ENCODE data around the gene RAE1. TPM values are rescaled to one million over a fixed set of nuclear protein-coding genes. Genes with fewer than 3 reads are reported as not detected.

RAE1 gene
- total RNA-seq, 1 experiment from 2014 or later = 53.1 TPM

DNA sequence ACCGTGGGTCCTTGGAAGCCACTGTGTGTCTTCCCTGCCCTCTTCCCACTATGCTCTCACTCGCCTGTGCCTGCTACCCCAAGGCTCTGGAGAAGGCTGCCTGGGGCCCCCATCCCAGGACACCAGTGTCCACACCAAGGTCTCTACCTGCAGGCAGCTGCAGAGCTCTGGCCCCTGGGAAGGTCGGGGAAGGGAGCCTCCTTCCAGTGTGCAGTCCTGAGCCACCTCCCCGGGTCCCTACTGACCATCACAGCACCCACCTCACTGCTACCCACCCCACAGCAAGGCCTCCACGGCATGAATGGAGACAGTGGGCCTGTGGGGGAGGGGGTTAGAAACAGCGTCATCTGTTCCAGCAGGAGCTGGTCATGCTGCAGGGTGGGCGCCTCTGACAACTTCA, 75.8 kb downstream of the RAE1 start:
- H3T11ph ChIP-seq (ENCODE audit: low read length) = no peak overlapping the region
- no peak overlapping the region for H2BK20ac ChIP-seq (ENCODE audit: low read depth, low read length, poor library complexity, severe bottlenecking)
- H3K18ac ChIP-seq (ENCODE audit: insufficient read length, low read depth, low read length) = no peak overlapping the region
- Mint-ChIP-seq H3K4me3 (no peak overlapping the region), H3K4me1 (peaks cover 15 to 25% of the 10 kb centered on the region in 2 experiments), H3K27me3 (ENCODE audit: low read depth) (peaks cover 2% of the 10 kb centered on the region; the same call in 1 of the 2 replicates), H3K9me3 (no peaks in the 10 kb centered on the region; a peak in 1 of 5 replicates), H3K27ac (0 out of 7 replicates have a peak overlapping the region, but pooled peaks of 1 of the 3 experiments have one; percentile 2), H3K36me3 (ENCODE audit: insufficient read depth in 1 of 3, low read depth in 3 of 3) (no peaks in the 10 kb centered on the region)
- no peak overlapping the region; the same call in 1 of the 2 replicates for H3K14ac ChIP-seq (ENCODE audit: insufficient read depth, low read length)
- no peak overlapping the region for H2BK15ac ChIP-seq (ENCODE audit: low read depth, low read length)
- DNase-seq = no peak
- H3K4me2 ChIP-seq (ENCODE audit: insufficient read depth, insufficient read length, low read length) = no peak overlapping the region
- no peak overlapping the region for H3K9ac ChIP-seq (ENCODE audit: extremely low read depth, insufficient read length, low read length)
- H2BK120ac ChIP-seq (ENCODE audit: low read depth, low read length, poor library complexity, severe bottlenecking) = no peak overlapping the region
- no peak overlapping the region for H2AFZ ChIP-seq (ENCODE audit: low read length)
- H3K27ac ChIP-seq (ENCODE audit: insufficient read length, low read depth, low read length) = no peak overlapping the region
- H3K79me2 ChIP-seq (ENCODE audit: insufficient read depth, low read length) = no peaks in the 10 kb centered on the region
- no peaks in the 10 kb centered on the region for H3K9me3 ChIP-seq (ENCODE audit: control insufficient read depth, low read depth, low read length)
- no peak overlapping the region for H4K5ac ChIP-seq (ENCODE audit: insufficient read length, low read depth, low read length)
- H3K27me3 ChIP-seq (ENCODE audit: insufficient read depth, low read length) = no peaks in the 10 kb centered on the region
- H3K4ac ChIP-seq (ENCODE audit: low read depth, low read length) = no peak overlapping the region
- H4K91ac ChIP-seq (ENCODE audit: insufficient read length, low read depth, low read length) = no peak overlapping the region
- H3K23me2 ChIP-seq (ENCODE audit: insufficient read length, low read depth, low read length, poor library complexity, severe bottlenecking) = no peaks in the 10 kb centered on the region
- TF ChIP-seq CTCF (conservative IDR thresholded peaks at IDR 0.05) = no peak
- no peak overlapping the region for H4K8ac ChIP-seq (replicated peaks; ENCODE audit: insufficient read length, low read depth, low read length)
- no peak overlapping the region for H3K23ac ChIP-seq (ENCODE audit: insufficient read length, low read depth, low read length)
- H3K4me1 ChIP-seq (ENCODE audit: insufficient read depth, low read length) = no peaks in the 10 kb centered on the region
- no peak overlapping the region for H3K56ac ChIP-seq (ENCODE audit: insufficient read length, low read depth, low read length)
- no CpG with 5 or more reads among the region's 7 CpGs for WGBS (ENCODE audit: extremely low coverage, insufficient read length, low lambda C conversion rate)
- no peaks in the 10 kb centered on the region for H3K79me1 ChIP-seq (ENCODE audit: insufficient read depth, low read depth, low read length, poor library complexity, severe bottlenecking)
- no peak overlapping the region for H2BK5ac ChIP-seq (ENCODE audit: insufficient read length, low read length)
- H2BK12ac ChIP-seq (ENCODE audit: insufficient read length, low read depth, low read length) = no peak overlapping the region
- no peaks in the 10 kb centered on the region for H4K20me1 ChIP-seq (ENCODE audit: control insufficient read depth, insufficient read depth, insufficient read length)
- H2AK5ac ChIP-seq (ENCODE audit: insufficient read length, low read length) = no peak overlapping the region
